Neutrophil (primary cell): Measurements from ENCODE around the gene FHOD3.

Source experiments
- H3K27ac ChIP-seq: fragments of 200-600 bp; sonication (generic); 2 replicates; pipeline ENCODE4 v1.5.1; 2016; ENCODE audit warnings: mild to moderate bottlenecking, moderate library complexity
- H3K27me3 ChIP-seq: fragments of 200-600 bp; sonication (generic); 2 replicates; pipeline ENCODE4 v1.6.0; 2016; ENCODE audit warnings: mild to moderate bottlenecking
- H3K36me3 ChIP-seq: fragments of 200-600 bp; sonication (generic); 2 replicates; pipeline ENCODE4 v1.5.1; 2017
- H3K4me1 ChIP-seq, 2 experiments: fragments of 200-600 bp in 1 of 2; sonication (generic) in 1 of 2; 1 replicate in 1 of 2; 2 replicates in 1 of 2; pipeline versions ENCODE4 v1.5.1 to v1.6.1; 2013 to 2016; ENCODE audit warnings: low read depth in 1 of 2, low read length in 1 of 2, mild to moderate bottlenecking in 1 of 2, moderate library complexity in 1 of 2; ENCODE audit not compliant: control insufficient read depth in 1 of 2, insufficient read depth in 1 of 2
- H3K4me3 ChIP-seq, 2 experiments: fragments of 200-600 bp in 1 of 2; sonication (generic) in 1 of 2; 1 replicate in 1 of 2; 2 replicates in 1 of 2; pipeline ENCODE4 v1.5.1; 2013 to 2016; ENCODE audit warnings: low read depth in 1 of 2, low read length in 1 of 2, mild to moderate bottlenecking in 1 of 2, moderate library complexity in 1 of 2
- H3K9me3 ChIP-seq: fragments of 200-600 bp; sonication (generic); 2 replicates; pipeline ENCODE4 v1.5.1; 2016
- TF ChIP-seq, protein P1 (sequence below): fragments of 200-600 bp; sonication (generic); IDR thresholded peaks from 2 replicates; pipeline ENCODE4 v1.5.1; 2016; ENCODE audit warnings: antibody characterized with exemption

Gene FHOD3

GRCh38 chr18:36488131-36488530, 190.6 kb downstream of the FHOD3 start:
- Histone ChIP-seq H3K36me3 (no peaks in the 10 kb centered on the region), H3K27ac (no peak overlapping the region), H3K27me3 (no peaks in the 10 kb centered on the region), H3K4me1 (no peaks in the 10 kb centered on the region), H3K9me3 (no peaks in the 10 kb centered on the region), H3K4me3 (no peak overlapping the region)
- TF ChIP-seq, protein P1, sequence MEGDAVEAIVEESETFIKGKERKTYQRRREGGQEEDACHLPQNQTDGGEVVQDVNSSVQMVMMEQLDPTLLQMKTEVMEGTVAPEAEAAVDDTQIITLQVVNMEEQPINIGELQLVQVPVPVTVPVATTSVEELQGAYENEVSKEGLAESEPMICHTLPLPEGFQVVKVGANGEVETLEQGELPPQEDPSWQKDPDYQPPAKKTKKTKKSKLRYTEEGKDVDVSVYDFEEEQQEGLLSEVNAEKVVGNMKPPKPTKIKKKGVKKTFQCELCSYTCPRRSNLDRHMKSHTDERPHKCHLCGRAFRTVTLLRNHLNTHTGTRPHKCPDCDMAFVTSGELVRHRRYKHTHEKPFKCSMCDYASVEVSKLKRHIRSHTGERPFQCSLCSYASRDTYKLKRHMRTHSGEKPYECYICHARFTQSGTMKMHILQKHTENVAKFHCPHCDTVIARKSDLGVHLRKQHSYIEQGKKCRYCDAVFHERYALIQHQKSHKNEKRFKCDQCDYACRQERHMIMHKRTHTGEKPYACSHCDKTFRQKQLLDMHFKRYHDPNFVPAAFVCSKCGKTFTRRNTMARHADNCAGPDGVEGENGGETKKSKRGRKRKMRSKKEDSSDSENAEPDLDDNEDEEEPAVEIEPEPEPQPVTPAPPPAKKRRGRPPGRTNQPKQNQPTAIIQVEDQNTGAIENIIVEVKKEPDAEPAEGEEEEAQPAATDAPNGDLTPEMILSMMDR, result no peak

- TF ChIP-seq, protein P1, result no peak
- Histone ChIP-seq H3K36me3 (no peaks in the 10 kb centered on the region), H3K4me1 (no peaks in the 10 kb centered on the region), H3K9me3 (no peaks in the 10 kb centered on the region), H3K4me3 (no peak overlapping the region), H3K27me3 (no peaks in the 10 kb centered on the region), H3K27ac (no peak overlapping the region)
Observed at GRCh38 chr18:36490897-36491296, 193.4 kb downstream of the FHOD3 start.

- no peaks in the 10 kb centered on the region for H3K27me3 ChIP-seq
- no peaks in the 10 kb centered on the region for H3K36me3 ChIP-seq
- H3K27ac ChIP-seq, result no peak overlapping the region
- H3K9me3 ChIP-seq, result no peaks in the 10 kb centered on the region
- TF ChIP-seq, protein P1, result no peak
- H3K4me1 ChIP-seq, result no peaks in the 10 kb centered on the region
- no peak overlapping the region for H3K4me3 ChIP-seq
Observed at GRCh38 chr18:36492604-36493329, 195.3 kb downstream of the FHOD3 start.

DNA sequence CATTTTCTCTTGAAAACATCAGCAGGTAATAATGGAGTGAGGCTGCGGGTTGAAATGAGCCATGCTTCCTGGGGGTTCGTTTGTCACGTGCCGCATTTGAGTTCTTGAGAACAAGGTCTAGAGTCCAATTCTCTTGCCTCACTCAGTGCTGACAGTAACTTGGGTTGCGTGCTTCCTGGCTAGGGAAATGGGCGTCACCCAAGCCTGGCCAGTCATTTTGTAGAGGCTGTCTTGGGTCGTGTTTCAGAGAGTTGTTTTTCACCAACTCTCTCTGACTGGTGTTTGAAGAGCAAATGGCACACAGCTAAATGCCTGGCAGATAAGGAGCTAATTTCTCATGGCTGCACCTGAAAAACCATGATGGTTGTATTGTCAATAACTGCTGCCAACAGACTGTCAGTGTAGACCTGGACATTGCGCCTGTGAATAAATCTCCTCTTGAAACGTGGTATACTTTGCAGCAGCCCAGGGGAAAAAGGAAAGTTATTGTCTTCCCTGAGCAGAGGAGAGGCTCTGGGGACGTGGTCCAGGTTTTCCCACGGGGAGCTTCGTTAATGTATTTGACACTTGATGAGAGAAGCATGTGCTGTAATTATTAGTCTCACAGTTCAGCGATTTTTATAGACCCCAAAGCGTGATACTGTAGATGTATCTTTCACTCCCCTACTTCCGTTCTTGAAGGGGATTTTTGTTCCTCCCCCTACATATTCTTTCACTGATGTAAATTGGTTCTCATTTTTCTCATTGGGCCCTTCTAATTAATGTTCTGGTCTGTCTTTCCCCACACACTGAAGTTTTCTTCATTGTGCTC, 196.0 kb downstream of the FHOD3 start:
- TF ChIP-seq, protein P1, result no peak
- no peaks in the 10 kb centered on the region for H3K36me3 ChIP-seq
- no peaks in the 10 kb centered on the region for H3K9me3 ChIP-seq
- H3K27me3 ChIP-seq, result no peaks in the 10 kb centered on the region
- no peak overlapping the region for H3K4me3 ChIP-seq
- no peak overlapping the region for H3K27ac ChIP-seq
- no peaks in the 10 kb centered on the region for H3K4me1 ChIP-seq

DNA sequence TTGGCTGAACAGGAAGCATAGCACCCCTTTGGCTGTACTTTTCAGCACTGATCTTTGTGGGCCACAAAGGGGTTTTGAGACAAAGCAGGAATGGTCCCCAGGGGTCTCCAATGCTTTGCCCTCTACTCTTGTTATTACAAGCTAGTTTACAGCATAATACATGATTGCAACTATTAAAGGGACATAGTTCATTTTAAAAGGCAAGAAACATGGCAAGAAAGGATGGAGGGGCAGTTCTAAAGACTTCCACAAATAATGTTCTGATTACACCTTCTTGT, 196.6 kb downstream of the FHOD3 start:
- Histone ChIP-seq H3K9me3 (no peaks in the 10 kb centered on the region), H3K4me1 (no peaks in the 10 kb centered on the region), H3K4me3 (no peak overlapping the region), H3K36me3 (no peaks in the 10 kb centered on the region), H3K27ac (no peak overlapping the region), H3K27me3 (no peaks in the 10 kb centered on the region)
- TF ChIP-seq, protein P1, result no peak
